Stomach (tissue), 9 donors: ENCODE data around the gene PALD1. TPM values are rescaled to one million over a fixed set of nuclear protein-coding genes. Genes with fewer than 3 reads are reported as not detected.

ENCODE experiments used
- DNase-seq, 2 donors: peaks; one replicate each; pipeline versions ENCODE4 v3.0.0 to v3.0.0-alpha.2; 2013 to 2019
- H3K27ac ChIP-seq, 5 donors: fragments of 200-600 bp in 4 of 5; sonication (generic) in 4 of 5; one replicate each; pipeline ENCODE4 v1.5.1; 2013 to 2019; ENCODE audit warnings: mild to moderate bottlenecking in 1 of 5, moderate library complexity in 1 of 5
- H3K27me3 ChIP-seq, 3 donors: fragments of 200-600 bp; sonication (generic); one replicate each; pipeline ENCODE4 v1.5.1; 2017 to 2019; ENCODE audit warnings: mixed run types in 1 of 3
- H3K36me3 ChIP-seq, 4 donors: fragments of 200-600 bp; sonication (generic); 1 replicate in 3 of 4; 2 replicates in 1 of 4; pipeline ENCODE4 v1.5.1; 2016 to 2019
- H3K4me1 ChIP-seq, 4 donors: fragments of 200-600 bp; sonication (generic); one replicate each; pipeline ENCODE4 v1.5.1; 2016 to 2019
- H3K4me3 ChIP-seq, 4 donors: fragments of 200-600 bp; sonication (generic) in 3 of 4; one replicate each; pipeline ENCODE4 v1.5.1; 2016 to 2019; ENCODE audit warnings: mild to moderate bottlenecking in 1 of 4
- H3K9me3 ChIP-seq, 4 donors: fragments of 200-600 bp; sonication (generic); one replicate each; pipeline ENCODE4 v1.5.1; 2016 to 2019
- EP300 ChIP-seq: sonication (generic); formaldehyde crosslinking; IDR thresholded peaks from one replicate; pipeline ENCODE4 v1.6.1; 2017; ENCODE audit warnings: antibody characterized with exemption
- POLR2A ChIP-seq, 4 donors: fragments of 450-650 bp; IDR thresholded peaks; one replicate each; pipeline ENCODE4 v1.6.1; 2016; ENCODE audit warnings: antibody characterized with exemption in 4 of 4, control low read depth in 2 of 4, mild to moderate bottlenecking in 1 of 4, moderate library complexity in 1 of 4
- POLR2AphosphoS5 ChIP-seq, 3 donors: sonication (generic); formaldehyde crosslinking; IDR thresholded peaks; one replicate each; pipeline ENCODE4 v1.6.1; 2016; ENCODE audit warnings: antibody characterized with exemption in 3 of 3
- WGBS, 5 donors: extraction: QIAGEN DNeasy Blood & Tissue Kit in 3 of 5; methylation state at CpG; one replicate each; pipeline versions ENCODE4 v1.1.5 to v1.1.7; 2013 to 2018; 5-methylcytosine and 5-hydroxymethylcytosine counted together
- intact Hi-C: fragments of 100-400 bp; cut with DNase I; formaldehyde crosslinking; loops from one replicate; pipeline ENCODE4 v1.15.1; 2023; ENCODE audit warnings: low total_unique reads
- polyA plus RNA-seq, 3 donors: library from polyadenylated mRNA; stranded (reverse); fragments of 200-250 nt; gene quantifications; one replicate each; pipeline ENCODE4 v1.2.3, GENCODE V29; 2013
- total RNA-seq, 5 donors: library from RNA; depleted of rRNA; stranded (reverse); fragments of >200 nt; gene quantifications; one replicate each; pipeline versions ENCODE4 v1.1.0 to v1.2.3, GENCODE V29; 2014 to 2016
- TF ChIP-seq, protein P1 (sequence below), 7 experiments: fragments of 450-650 bp in 4 of 7; fragments of 200-600 bp in 3 of 7; sonication (generic) in 3 of 7; IDR thresholded peaks; one replicate each; pipeline ENCODE4 v1.5.1; 2016 to 2019; ENCODE audit warnings: antibody characterized with exemption in 7 of 7, control low read depth in 2 of 7, mild to moderate bottlenecking in 1 of 7
- donor health status: healthy with polysubstance abuse.
- donor health status: Bipolar disorder and iron deficiency.
- donor health status: healthy.

PALD1 gene
- total and polyA plus RNA-seq, 8 donors: 2.4 to 25.1 (median 4.0) TPM

DNA sequence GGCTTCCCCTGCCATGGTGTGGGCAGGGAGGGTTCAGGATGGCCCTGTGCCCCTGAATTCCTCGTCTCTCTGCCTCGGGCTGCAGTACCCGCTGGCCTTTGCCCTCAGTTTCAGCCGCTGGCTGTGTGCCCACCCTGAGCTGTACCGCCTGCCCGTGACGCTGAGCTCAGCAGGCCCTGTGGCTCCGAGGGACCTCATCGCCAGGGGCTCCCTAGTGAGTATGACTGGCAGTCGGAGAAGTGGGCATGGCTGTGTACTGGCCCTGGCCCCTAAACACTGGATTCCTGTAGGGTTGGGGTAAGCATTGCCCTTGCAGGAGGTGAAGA, 59.6 kb downstream of the PALD1 start:
- WGBS, 5 donors: 45 to 68% (median 56%) methylated on average over 8 to 10 of the region's 10 CpGs

DNA sequence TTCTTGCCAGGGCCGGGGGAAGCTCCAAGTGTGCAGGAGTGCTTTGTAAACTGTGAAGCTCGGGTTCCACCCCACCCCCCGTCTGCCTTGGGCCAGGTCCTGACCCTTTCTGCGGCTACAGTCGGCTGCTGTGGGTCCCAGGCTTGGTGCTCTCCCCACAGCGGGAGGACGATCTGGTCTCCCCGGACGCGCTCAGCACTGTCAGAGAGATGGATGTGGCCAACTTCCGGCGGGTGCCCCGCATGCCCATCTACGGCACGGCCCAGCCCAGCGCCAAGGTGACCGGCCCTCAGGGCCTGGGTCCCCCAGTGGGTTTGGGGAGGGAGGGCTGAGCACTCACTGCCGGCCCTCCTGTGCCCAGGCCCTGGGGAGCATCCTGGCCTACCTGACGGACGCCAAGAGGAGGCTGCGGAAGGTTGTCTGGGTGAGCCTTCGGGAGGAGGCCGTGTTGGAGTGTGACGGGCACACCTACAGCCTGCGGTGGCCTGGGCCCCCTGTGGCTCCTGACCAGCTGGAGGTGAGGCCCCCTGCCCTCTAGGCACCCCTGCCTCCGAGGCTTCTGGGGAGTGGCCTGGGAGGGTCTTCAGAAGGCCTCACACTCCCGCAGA, 60.3 kb downstream of the PALD1 start:
- no peaks in the 10 kb centered on the region for H3K9me3 ChIP-seq
- no peaks in the 10 kb centered on the region for H3K27me3 ChIP-seq
- peak overlapping the region in 1 of 5 donors; percentile 54 for H3K27ac ChIP-seq
- WGBS, 5 donors: 73 to 93% (median 91%) methylated on average over 12 to 27 of the region's 27 CpGs
- peaks cover 0 to 26% (median 16%) of the 10 kb centered on the region in 4 donors for H3K36me3 ChIP-seq
- no peak overlapping the region for H3K4me3 ChIP-seq
- no peak for DNase-seq
- no peak for TF ChIP-seq POLR2AphosphoS5 (IDR thresholded peaks at IDR 0.05)
- TF ChIP-seq, protein P1, sequence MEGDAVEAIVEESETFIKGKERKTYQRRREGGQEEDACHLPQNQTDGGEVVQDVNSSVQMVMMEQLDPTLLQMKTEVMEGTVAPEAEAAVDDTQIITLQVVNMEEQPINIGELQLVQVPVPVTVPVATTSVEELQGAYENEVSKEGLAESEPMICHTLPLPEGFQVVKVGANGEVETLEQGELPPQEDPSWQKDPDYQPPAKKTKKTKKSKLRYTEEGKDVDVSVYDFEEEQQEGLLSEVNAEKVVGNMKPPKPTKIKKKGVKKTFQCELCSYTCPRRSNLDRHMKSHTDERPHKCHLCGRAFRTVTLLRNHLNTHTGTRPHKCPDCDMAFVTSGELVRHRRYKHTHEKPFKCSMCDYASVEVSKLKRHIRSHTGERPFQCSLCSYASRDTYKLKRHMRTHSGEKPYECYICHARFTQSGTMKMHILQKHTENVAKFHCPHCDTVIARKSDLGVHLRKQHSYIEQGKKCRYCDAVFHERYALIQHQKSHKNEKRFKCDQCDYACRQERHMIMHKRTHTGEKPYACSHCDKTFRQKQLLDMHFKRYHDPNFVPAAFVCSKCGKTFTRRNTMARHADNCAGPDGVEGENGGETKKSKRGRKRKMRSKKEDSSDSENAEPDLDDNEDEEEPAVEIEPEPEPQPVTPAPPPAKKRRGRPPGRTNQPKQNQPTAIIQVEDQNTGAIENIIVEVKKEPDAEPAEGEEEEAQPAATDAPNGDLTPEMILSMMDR (IDR thresholded peaks at IDR 0.05): no peak
- TF ChIP-seq EP300: no peak
- intact Hi-C loops: loop anchor here (5.0 kb wide), 1 partner anchor 77 kb away; no protein-coding TSS in a partner anchor
- peaks cover 0 to 16% (median 0%) of the 10 kb centered on the region in 4 donors for H3K4me1 ChIP-seq

More for the DNA sequence above, 59.6 kb downstream of the PALD1 start:
- TF ChIP-seq POLR2A (IDR thresholded peaks at IDR 0.05) (no peak), POLR2AphosphoS5 (IDR thresholded peaks at IDR 0.05) (no peak)
- TF ChIP-seq, protein P1 (IDR thresholded peaks at IDR 0.05): no peak
- intact Hi-C loops: loop anchor here (5.0 kb wide), 1 partner anchor 76 kb away; no protein-coding TSS in a partner anchor
- H3K27ac ChIP-seq: peak overlapping the region in 1 of 5 donors; percentile 54
- no peaks in the 10 kb centered on the region for H3K27me3 ChIP-seq
- no peaks in the 10 kb centered on the region for H3K9me3 ChIP-seq
- DNase-seq: no peak
- H3K4me3 ChIP-seq: no peak overlapping the region
- H3K4me1 ChIP-seq: peaks cover 0 to 16% (median 0%) of the 10 kb centered on the region in 4 donors
- H3K36me3 ChIP-seq: peaks cover 0 to 26% (median 14%) of the 10 kb centered on the region in 4 donors

DNA sequence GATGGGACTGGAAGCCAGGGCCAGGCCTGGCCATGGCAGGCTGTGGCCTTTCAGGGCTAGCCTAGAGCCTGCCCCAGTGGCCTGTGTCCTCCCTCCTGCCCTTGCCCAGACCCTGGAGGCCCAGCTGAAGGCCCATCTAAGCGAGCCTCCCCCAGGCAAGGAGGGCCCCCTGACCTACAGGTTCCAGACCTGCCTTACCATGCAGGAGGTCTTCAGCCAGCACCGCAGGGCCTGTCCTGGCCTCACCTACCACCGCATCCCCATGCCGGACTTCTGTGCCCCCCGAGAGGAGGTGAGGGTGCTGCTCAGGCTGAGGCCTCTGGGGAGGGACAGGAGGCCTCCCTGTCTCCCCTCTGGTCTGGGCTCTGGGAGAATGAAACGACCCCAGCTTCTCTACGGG, 60.9 kb downstream of the PALD1 start:
- intact Hi-C loops: loop anchor here (5.0 kb wide), 1 partner anchor 77 kb away; no protein-coding TSS in a partner anchor
- Histone ChIP-seq H3K36me3 (peaks cover 0 to 29% (median 17%) of the 10 kb centered on the region in 4 donors), H3K27ac (no peak overlapping the region), H3K4me1 (peaks cover 0 to 16% (median 0%) of the 10 kb centered on the region in 4 donors), H3K4me3 (no peak overlapping the region), H3K27me3 (no peaks in the 10 kb centered on the region), H3K9me3 (no peaks in the 10 kb centered on the region)
- WGBS, 5 donors: 65 to 83% (median 82%) methylated on average over 2 to 7 of the region's 7 CpGs
- DNase-seq: no peak
- no peak for TF ChIP-seq POLR2AphosphoS5 (IDR thresholded peaks at IDR 0.05)
- TF ChIP-seq EP300: no peak
- no peak for TF ChIP-seq POLR2A (IDR thresholded peaks at IDR 0.05)
- TF ChIP-seq, protein P1 (IDR thresholded peaks at IDR 0.05): no peak

DNA sequence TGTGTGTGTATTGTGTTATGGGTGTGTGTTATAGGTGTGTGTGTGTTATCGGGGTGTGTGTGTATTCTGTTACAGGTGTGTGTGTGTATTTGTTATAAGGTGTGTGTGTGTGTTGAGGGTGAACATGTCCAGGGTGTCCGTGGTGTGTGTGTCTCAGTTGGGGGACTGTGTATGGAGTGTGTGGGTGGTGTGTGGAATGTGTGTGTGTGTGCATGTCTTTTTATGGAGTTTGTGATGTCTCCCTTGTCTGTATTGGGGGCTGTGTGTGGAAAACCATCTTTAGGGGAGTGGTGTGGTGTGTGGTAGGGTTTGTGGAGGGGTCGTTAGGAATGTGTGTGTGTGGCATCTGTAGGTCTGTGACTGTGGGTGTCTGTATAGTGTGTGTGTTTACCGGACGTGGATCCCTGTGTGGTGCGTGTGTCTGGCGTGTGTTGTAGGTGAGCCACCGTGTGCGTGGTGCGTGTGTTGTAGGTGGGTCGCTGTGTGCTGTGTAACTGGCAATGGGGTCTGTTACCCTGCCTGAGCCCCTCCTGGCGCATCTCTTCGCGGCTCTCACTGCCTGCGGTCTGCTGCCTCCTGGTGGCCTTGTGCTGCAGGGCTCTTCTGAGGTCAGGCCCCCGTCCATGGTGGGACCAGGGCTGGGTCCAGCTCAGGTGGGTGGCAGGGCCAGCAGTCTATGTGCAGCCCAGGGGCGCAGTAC, 61.7 kb downstream of the PALD1 start:
- Histone ChIP-seq H3K27me3 (no peaks in the 10 kb centered on the region), H3K36me3 (peaks cover 0 to 29% (median 17%) of the 10 kb centered on the region in 4 donors), H3K27ac (no peak overlapping the region), H3K4me3 (no peak overlapping the region), H3K4me1 (peaks cover 0 to 16% (median 0%) of the 10 kb centered on the region in 4 donors), H3K9me3 (no peaks in the 10 kb centered on the region)
- 62 to 74% (median 66%) methylated on average over 10 to 17 of the region's 17 CpGs for WGBS, 5 donors
- intact Hi-C loops: loop anchor here (10.0 kb wide), 1 partner anchor 335 kb away; no protein-coding TSS in a partner anchor
- TF ChIP-seq, protein P1 (IDR thresholded peaks at IDR 0.05): peak in 4 of 7 experiments; percentile 20 to 65 (median 46)
- no peak for TF ChIP-seq EP300
- TF ChIP-seq POLR2AphosphoS5 (IDR thresholded peaks at IDR 0.05): no peak
- peak in 1 of 2 donors; percentile 64 for DNase-seq
